WTC11 (cell line): ENCODE measurements around the gene MRPS22.

Source experiments
- CBFB ChIP-seq: sonication (generic); formaldehyde crosslinking; IDR thresholded peaks from 2 replicates; pipeline ENCODE4 v1.8.1; 2022; ENCODE audit warnings: mild to moderate bottlenecking, low read depth, missing genetic modification reagents
- FOXJ3 ChIP-seq: sonication (generic); formaldehyde crosslinking; IDR thresholded peaks from 2 replicates; pipeline ENCODE4 v1.9.0; 2021; ENCODE audit warnings: missing genetic modification reagents, mild to moderate bottlenecking, borderline replicate concordance
- PRRX2 ChIP-seq: fragments of 250-450 bp; sonication (Bioruptor Pico); IDR thresholded peaks from 2 replicates; pipeline ENCODE4 v1.8.0; 2021; ENCODE audit warnings: mild to moderate bottlenecking
- ZNF232 ChIP-seq: sonication (generic); formaldehyde crosslinking; IDR thresholded peaks from 2 replicates; pipeline ENCODE4 v1.8.0; 2022; ENCODE audit warnings: mild to moderate bottlenecking, missing genetic modification reagents
- TF ChIP-seq, protein P1 (sequence below): fragments of 250-450 bp; sonication (Bioruptor Pico); conservative IDR thresholded peaks from 2 replicates; pipeline ENCODE4 v1.9.0; 2021; ENCODE audit warnings: mild to moderate bottlenecking
- TF ChIP-seq, protein P2 (sequence below): fragments of 200-600 bp; IDR thresholded peaks from 2 replicates; pipeline ENCODE4 v1.8.0; 2022; ENCODE audit warnings: antibody characterized with exemption
- TF ChIP-seq, protein P3 (sequence below): sonication (generic); formaldehyde crosslinking; IDR thresholded peaks from 2 replicates; pipeline ENCODE4 v1.8.1; 2023; ENCODE audit warnings: mild to moderate bottlenecking, missing genetic modification reagents, moderate library complexity
- TF ChIP-seq, protein P4 (sequence below): sonication (generic); formaldehyde crosslinking; IDR thresholded peaks from 2 replicates; pipeline ENCODE4 v1.8.1; 2022; ENCODE audit warnings: low read depth, missing genetic modification reagents, borderline replicate concordance

DNA sequence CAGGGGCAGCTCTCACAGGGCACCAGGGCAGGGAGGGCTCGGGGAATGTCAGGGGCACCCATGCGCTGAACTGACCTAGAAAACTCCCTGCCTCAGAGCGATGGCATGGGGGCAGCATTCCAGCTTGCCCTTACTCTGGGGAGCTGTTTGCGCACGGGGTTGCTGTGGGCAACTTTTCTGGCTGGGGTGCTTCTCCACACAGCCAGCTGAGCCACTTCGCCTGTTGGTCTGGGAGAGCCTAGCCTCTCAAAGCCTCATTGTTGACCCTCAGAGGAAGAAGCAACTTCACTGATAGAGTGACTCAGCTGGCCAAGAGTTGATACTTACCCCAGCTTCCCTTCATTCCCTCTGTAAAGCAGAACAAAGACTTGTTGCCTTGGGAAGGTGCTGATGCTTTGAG lies 42.6 kb upstream of the MRPS22 start:
- TF ChIP-seq, protein P1, sequence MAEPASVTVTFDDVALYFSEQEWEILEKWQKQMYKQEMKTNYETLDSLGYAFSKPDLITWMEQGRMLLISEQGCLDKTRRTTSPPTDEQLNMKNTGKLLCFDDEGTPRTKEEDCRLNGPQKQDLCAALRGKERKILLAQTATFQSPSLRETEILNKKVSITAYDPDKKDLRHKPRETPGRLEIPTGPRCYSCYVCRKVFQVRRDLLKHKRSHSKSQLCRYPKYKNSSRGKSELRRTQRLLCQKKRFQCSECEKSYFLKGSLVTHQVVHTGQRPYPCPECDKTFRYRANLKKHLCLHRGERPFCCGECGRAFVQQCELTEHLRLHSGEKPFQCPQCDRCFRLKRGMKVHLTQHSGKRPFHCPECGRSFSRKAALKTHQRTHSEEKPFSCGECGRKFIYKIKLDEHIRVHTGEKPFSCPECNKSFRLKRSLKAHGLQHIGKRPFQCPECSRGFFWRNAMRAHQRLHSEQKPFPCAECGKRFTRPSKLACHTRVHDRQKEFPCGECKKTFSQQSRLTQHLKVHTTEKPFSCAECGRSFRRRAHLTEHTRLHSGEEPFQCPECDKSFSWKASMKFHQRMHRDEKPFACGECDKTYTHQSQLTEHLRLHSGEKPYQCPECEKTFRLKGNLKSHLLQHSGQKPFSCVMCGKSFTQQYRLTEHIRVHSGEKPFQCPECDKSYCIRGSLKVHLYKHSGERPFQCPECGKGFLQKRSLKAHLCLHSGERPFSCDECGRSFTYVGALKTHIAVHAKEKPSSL, result no peak
- TF ChIP-seq CBFB (CRISPR knock-in tag), result no peak
- TF ChIP-seq, protein P2, sequence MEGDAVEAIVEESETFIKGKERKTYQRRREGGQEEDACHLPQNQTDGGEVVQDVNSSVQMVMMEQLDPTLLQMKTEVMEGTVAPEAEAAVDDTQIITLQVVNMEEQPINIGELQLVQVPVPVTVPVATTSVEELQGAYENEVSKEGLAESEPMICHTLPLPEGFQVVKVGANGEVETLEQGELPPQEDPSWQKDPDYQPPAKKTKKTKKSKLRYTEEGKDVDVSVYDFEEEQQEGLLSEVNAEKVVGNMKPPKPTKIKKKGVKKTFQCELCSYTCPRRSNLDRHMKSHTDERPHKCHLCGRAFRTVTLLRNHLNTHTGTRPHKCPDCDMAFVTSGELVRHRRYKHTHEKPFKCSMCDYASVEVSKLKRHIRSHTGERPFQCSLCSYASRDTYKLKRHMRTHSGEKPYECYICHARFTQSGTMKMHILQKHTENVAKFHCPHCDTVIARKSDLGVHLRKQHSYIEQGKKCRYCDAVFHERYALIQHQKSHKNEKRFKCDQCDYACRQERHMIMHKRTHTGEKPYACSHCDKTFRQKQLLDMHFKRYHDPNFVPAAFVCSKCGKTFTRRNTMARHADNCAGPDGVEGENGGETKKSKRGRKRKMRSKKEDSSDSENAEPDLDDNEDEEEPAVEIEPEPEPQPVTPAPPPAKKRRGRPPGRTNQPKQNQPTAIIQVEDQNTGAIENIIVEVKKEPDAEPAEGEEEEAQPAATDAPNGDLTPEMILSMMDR, result no peak
- TF ChIP-seq, protein P3, sequence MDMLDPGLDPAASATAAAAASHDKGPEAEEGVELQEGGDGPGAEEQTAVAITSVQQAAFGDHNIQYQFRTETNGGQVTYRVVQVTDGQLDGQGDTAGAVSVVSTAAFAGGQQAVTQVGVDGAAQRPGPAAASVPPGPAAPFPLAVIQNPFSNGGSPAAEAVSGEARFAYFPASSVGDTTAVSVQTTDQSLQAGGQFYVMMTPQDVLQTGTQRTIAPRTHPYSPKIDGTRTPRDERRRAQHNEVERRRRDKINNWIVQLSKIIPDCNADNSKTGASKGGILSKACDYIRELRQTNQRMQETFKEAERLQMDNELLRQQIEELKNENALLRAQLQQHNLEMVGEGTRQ (CRISPR knock-in tag), result no peak
- TF ChIP-seq, protein P4, sequence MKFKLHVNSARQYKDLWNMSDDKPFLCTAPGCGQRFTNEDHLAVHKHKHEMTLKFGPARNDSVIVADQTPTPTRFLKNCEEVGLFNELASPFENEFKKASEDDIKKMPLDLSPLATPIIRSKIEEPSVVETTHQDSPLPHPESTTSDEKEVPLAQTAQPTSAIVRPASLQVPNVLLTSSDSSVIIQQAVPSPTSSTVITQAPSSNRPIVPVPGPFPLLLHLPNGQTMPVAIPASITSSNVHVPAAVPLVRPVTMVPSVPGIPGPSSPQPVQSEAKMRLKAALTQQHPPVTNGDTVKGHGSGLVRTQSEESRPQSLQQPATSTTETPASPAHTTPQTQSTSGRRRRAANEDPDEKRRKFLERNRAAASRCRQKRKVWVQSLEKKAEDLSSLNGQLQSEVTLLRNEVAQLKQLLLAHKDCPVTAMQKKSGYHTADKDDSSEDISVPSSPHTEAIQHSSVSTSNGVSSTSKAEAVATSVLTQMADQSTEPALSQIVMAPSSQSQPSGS (CRISPR knock-in tag), result no peak
- TF ChIP-seq ZNF232 (CRISPR knock-in tag), result no peak
- no peak for TF ChIP-seq PRRX2 (CRISPR knock-in tag)
- no peak for TF ChIP-seq FOXJ3 (CRISPR knock-in tag)
